Naive thymus-derived CD4-positive, alpha-beta T cell (primary cell): ENCODE results near the gene RNF13. TPM values are rescaled to one million over a fixed set of nuclear protein-coding genes. Genes with fewer than 3 reads are reported as not detected.

Source experiments
- ATAC-seq: fragments of 150-1000 bp; cut with Tn5 transposase; 2 replicates; pipeline ENCODE4 v1.10.0; 2021; ENCODE audit warnings: mild to moderate bottlenecking, moderate library complexity
- CTCF ChIA-PET: fragments of 350-600 bp; sonication (Branson Sonifier 250); formaldehyde crosslinking; loops from one replicate; lab custom pipeline; 2021; ENCODE audit warnings: antibody characterized with exemption; lab: Charles Lee
- POLR2A ChIA-PET: fragments of 350-600 bp; sonication (Branson Sonifier 250); formaldehyde crosslinking; loops from one replicate; lab custom pipeline; 2021; ENCODE audit warnings: antibody characterized with exemption, inconsistent platforms; lab: Charles Lee
- DNase-seq, 9 donors: peaks; one replicate each; pipeline versions ENCODE4 v3.0.0 to v3.0.0-alpha.2; 2020 to 2022; ENCODE audit warnings: mixed read lengths in 1 of 9
- H3K27ac ChIP-seq: one replicate; pipeline ENCODE4 v1.7.0; 2013; ENCODE audit warnings: mild to moderate bottlenecking, low read depth, low read length, moderate library complexity
- H3K27me3 ChIP-seq, 2 donors: one replicate each; pipeline ENCODE4 v1.7.0; 2013; ENCODE audit warnings: low read length in 2 of 2, mild to moderate bottlenecking in 2 of 2, moderate library complexity in 2 of 2; ENCODE audit not compliant: control insufficient read depth in 2 of 2, insufficient read depth in 2 of 2
- H3K36me3 ChIP-seq, 3 experiments: 1 replicate in 2 of 3; 2 replicates in 1 of 3; pipeline ENCODE4 v1.7.0; 2013; ENCODE audit warnings: low read length in 3 of 3, mild to moderate bottlenecking in 3 of 3, moderate library complexity in 1 of 3; ENCODE audit not compliant: insufficient read depth in 3 of 3, control insufficient read depth in 2 of 3
- H3K4me1 ChIP-seq, 2 donors: one replicate each; pipeline ENCODE4 v1.7.0; 2013; ENCODE audit warnings: low read length in 2 of 2, mild to moderate bottlenecking in 2 of 2, moderate library complexity in 1 of 2; ENCODE audit not compliant: control insufficient read depth in 2 of 2, insufficient read depth in 2 of 2
- H3K4me3 ChIP-seq: 2 replicates; pipeline ENCODE4 v1.7.0; 2013; ENCODE audit warnings: mild to moderate bottlenecking, low read length
- H3K9me3 ChIP-seq, 3 experiments: 1 replicate in 2 of 3; 2 replicates in 1 of 3; pipeline ENCODE4 v1.7.0; 2013; ENCODE audit warnings: low read length in 3 of 3; ENCODE audit not compliant: control insufficient read depth in 2 of 3
- H3K27ac Mint-ChIP-seq, 9 donors: one replicate each; pipeline ENCODE4 v1.8.0; 2020 to 2022; ENCODE audit warnings: mixed read lengths in 9 of 9, mild to moderate bottlenecking in 8 of 9, moderate library complexity in 5 of 9, inconsistent platforms in 2 of 9
- H3K27me3 Mint-ChIP-seq, 5 donors: one replicate each; pipeline ENCODE4 v1.8.0; 2021 to 2022; ENCODE audit warnings: mixed read lengths in 5 of 5, mild to moderate bottlenecking in 1 of 5
- H3K36me3 Mint-ChIP-seq, 5 donors: one replicate each; pipeline ENCODE4 v1.8.0; 2020 to 2022; ENCODE audit warnings: mixed read lengths in 5 of 5, mild to moderate bottlenecking in 3 of 5, inconsistent platforms in 1 of 5
- H3K4me1 Mint-ChIP-seq, 7 donors: one replicate each; pipeline ENCODE4 v1.8.0; 2020 to 2022; ENCODE audit warnings: mixed read lengths in 7 of 7, mild to moderate bottlenecking in 3 of 7, inconsistent platforms in 1 of 7
- H3K4me3 Mint-ChIP-seq, 10 donors: one replicate each; pipeline ENCODE4 v1.8.0; 2020 to 2022; ENCODE audit warnings: mild to moderate bottlenecking in 10 of 10, mixed read lengths in 10 of 10, moderate library complexity in 6 of 10, inconsistent platforms in 2 of 10
- H3K9me3 Mint-ChIP-seq, 11 donors: one replicate each; pipeline ENCODE4 v1.8.0; 2020 to 2022; ENCODE audit warnings: mixed read lengths in 11 of 11, mild to moderate bottlenecking in 4 of 11, inconsistent platforms in 1 of 11, moderate library complexity in 1 of 11
- intact Hi-C, 2 donors: fragments of 100-400 bp; cut with micrococcal nuclease; formaldehyde crosslinking; loops; one replicate each; pipeline ENCODE4 v1.15.1; 2023
- polyA plus RNA-seq, 2 donors: library from polyadenylated mRNA; unstranded; fragments of 300-500 nt; fragmentation: Illumina TruSeq; gene quantifications; one replicate each; pipeline ENCODE4 v1.2.3, GENCODE V29; 2021
- total RNA-seq, 6 experiments: library from RNA in 5 of 6; stranded (reverse) in 5 of 6; gene quantifications; 1 replicate in 5 of 6; 2 replicates in 1 of 6; pipeline ENCODE4 v1.2.3 and lab custom pipeline; 2021 to 2026

RNF13 gene
- total and polyA plus RNA-seq, 7 experiments from 2014 or later = 41.2 to 131 (median 66.6) TPM

DNA sequence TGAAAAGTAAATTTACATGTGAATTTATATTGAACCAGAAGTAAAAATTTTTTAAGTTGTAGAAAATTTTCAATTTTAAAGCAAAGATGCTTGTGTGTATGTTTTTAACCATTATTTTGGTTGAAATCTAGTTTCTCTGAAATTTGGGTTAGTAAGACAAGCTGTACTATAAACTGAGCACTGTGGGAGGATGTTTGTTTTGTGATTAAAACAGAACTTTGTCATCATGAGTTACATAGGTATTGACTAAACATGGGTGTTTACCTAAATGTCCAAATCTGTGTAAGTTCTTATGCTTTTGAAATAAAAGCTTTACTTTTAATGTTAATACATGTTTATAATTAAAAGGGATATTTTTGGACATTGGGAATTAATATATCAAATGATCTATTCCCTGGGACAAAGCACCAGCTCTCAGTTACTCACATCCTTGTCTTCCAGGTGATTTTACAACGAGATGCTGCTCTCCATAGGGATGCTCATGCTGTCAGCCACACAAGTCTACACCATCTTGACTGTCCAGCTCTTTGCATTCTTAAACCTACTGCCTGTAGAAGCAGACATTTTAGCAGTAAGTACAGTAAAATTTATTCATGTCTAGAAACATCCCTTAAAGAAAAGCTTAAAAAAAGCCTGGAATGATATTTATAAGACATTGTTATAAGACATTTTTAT, 32.7 kb downstream of the RNF13 start:
- Mint-ChIP-seq H3K27ac (no peak overlapping the region), H3K9me3 (peaks cover 0 to 2% (median 0%) of the 10 kb centered on the region in 11 donors), H3K4me3 (no peak overlapping the region), H3K36me3 (peaks cover 8 to 56% (median 33%) of the 10 kb centered on the region in 5 donors), H3K4me1 (peaks cover 12 to 73% (median 63%) of the 10 kb centered on the region in 7 donors), H3K27me3 (no peaks in the 10 kb centered on the region)
- no peak for ATAC-seq
- H3K4me1 ChIP-seq = no peaks in the 10 kb centered on the region
- no peaks in the 10 kb centered on the region for H3K27me3 ChIP-seq
- no peak overlapping the region for H3K4me3 ChIP-seq
- DNase-seq = no peak
- ChIA-PET POLR2A (no interaction called here), CTCF (no interaction called here)
- peaks cover 0 to 21% (median 0%) of the 10 kb centered on the region in 3 experiments for H3K36me3 ChIP-seq
- no peaks in the 10 kb centered on the region for H3K9me3 ChIP-seq
- intact Hi-C loops = no loop called here
- no peak overlapping the region for H3K27ac ChIP-seq

- H3K4me1 ChIP-seq = no peaks in the 10 kb centered on the region
- Mint-ChIP-seq H3K36me3 (peaks cover 8 to 67% (median 42%) of the 10 kb centered on the region in 5 donors), H3K27me3 (no peaks in the 10 kb centered on the region), H3K4me3 (no peak overlapping the region), H3K27ac (peak overlapping the region in 2 of 9 donors; percentile 20 to 39), H3K9me3 (peaks cover 0 to 2% (median 0%) of the 10 kb centered on the region in 11 donors), H3K4me1 (peaks cover 3 to 59% (median 52%) of the 10 kb centered on the region in 7 donors)
- intact Hi-C loops = no loop called here
- no peaks in the 10 kb centered on the region for H3K9me3 ChIP-seq
- peaks cover 3 to 41% (median 5%) of the 10 kb centered on the region in 3 experiments for H3K36me3 ChIP-seq
- no peaks in the 10 kb centered on the region for H3K27me3 ChIP-seq
- peak; percentile 41 for ATAC-seq
- DNase-seq = no peak
- H3K27ac ChIP-seq = no peak overlapping the region
- CTCF ChIA-PET = no interaction called here
- POLR2A ChIA-PET = interaction anchor here (0.6 kb wide), 1 partner anchor 828 kb away, joined by 3 read pairs; no protein-coding TSS in a partner anchor
- no peak overlapping the region for H3K4me3 ChIP-seq
Measured at GRCh38 chr3:149848238-149848637, 35.2 kb downstream of the RNF13 start.

DNA sequence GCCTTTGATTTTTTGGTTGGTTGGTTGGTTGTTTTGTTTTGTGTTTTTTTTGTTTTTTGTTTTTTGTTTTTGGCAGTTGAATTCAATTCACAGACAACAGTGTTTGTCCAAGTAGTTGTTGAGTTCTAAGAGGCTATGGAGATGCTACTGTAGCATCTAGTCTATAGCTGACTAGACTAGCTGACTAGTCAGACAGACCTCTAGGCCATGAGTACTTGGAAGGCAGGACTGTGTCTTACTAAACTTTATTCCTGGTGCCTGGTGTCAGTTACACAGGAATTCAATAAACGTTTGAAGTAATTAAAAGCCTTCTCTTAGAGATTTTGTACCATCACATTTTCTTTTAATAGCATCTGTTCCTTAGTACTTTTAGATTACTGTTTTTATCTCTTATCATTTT, 35.7 kb downstream of the RNF13 start:
- H3K27ac Mint-ChIP-seq = peak overlapping the region in 1 of 9 donors; percentile 20
- no peak for ATAC-seq

GRCh38 chr3:149850787-149851584, 38.0 kb downstream of the RNF13 start:
- no peak for ATAC-seq
- Mint-ChIP-seq H3K4me3 (no peak overlapping the region), H3K27me3 (no peaks in the 10 kb centered on the region), H3K27ac (peak overlapping the region in 3 of 9 donors; percentile 4 to 44 (median 35)), H3K36me3 (peaks cover 16 to 78% (median 63%) of the 10 kb centered on the region in 5 donors), H3K4me1 (peaks cover 3 to 42% (median 33%) of the 10 kb centered on the region in 7 donors), H3K9me3 (peaks cover 0 to 5% (median 0%) of the 10 kb centered on the region in 11 donors)
- intact Hi-C loops = no loop called here
- Histone ChIP-seq H3K27me3 (no peaks in the 10 kb centered on the region), H3K9me3 (no peaks in the 10 kb centered on the region), H3K4me1 (no peaks in the 10 kb centered on the region), H3K4me3 (no peak overlapping the region), H3K36me3 (peaks cover 3 to 52% (median 5%) of the 10 kb centered on the region in 3 experiments), H3K27ac (no peak overlapping the region)
- CTCF ChIA-PET = no interaction called here
- no peak for DNase-seq
- POLR2A ChIA-PET = no interaction called here

More for the DNA sequence above, 35.7 kb downstream of the RNF13 start:
- POLR2A ChIA-PET = no interaction called here
- Histone ChIP-seq H3K27ac (no peak overlapping the region), H3K4me1 (no peaks in the 10 kb centered on the region), H3K9me3 (no peaks in the 10 kb centered on the region), H3K36me3 (peaks cover 3 to 43% (median 5%) of the 10 kb centered on the region in 3 experiments), H3K4me3 (no peak overlapping the region), H3K27me3 (no peaks in the 10 kb centered on the region)
- peaks cover 0 to 2% (median 0%) of the 10 kb centered on the region in 11 donors for H3K9me3 Mint-ChIP-seq
- intact Hi-C loops = no loop called here
- CTCF ChIA-PET = no interaction called here
- DNase-seq = no peak
- H3K4me1 Mint-ChIP-seq = peaks cover 3 to 55% (median 47%) of the 10 kb centered on the region in 7 donors
- peaks cover 8 to 70% (median 44%) of the 10 kb centered on the region in 5 donors for H3K36me3 Mint-ChIP-seq
- H3K4me3 Mint-ChIP-seq = no peak overlapping the region
- no peaks in the 10 kb centered on the region for H3K27me3 Mint-ChIP-seq

DNA sequence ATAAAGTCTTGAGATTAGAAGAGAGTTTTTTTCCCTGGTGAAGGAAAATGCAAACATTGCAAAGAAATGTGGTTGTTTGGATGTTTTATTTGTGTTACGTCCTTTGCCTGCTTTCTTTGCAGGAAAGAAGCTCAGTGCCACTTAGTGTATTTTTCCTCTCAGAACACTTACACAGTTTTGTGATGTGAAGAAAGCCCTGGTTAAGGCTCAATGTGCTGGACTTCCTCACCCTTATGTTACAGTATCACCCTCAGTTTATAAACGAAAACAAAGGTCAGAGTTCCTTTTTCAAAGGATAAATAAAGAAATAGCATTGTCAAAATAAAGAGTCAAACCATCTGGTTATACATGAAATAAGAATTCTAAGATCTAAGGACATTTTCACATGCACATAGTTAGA, 45.9 kb downstream of the RNF13 start:
- DNase-seq (no peak), ATAC-seq (no peak)
- Histone ChIP-seq H3K27ac (no peak overlapping the region), H3K27me3 (no peaks in the 10 kb centered on the region), H3K4me1 (no peaks in the 10 kb centered on the region), H3K4me3 (no peak overlapping the region), H3K36me3 (peaks cover 0 to 14% (median 0%) of the 10 kb centered on the region in 3 experiments), H3K9me3 (no peaks in the 10 kb centered on the region)
- H3K27ac Mint-ChIP-seq = no peak overlapping the region
- intact Hi-C loops = no loop called here
- POLR2A ChIA-PET = no interaction called here
- H3K36me3 Mint-ChIP-seq = peaks cover 31 to 77% (median 71%) of the 10 kb centered on the region in 5 donors
- peaks cover 0 to 25% (median 13%) of the 10 kb centered on the region in 7 donors for H3K4me1 Mint-ChIP-seq
- H3K4me3 Mint-ChIP-seq = no peak overlapping the region
- peaks cover 0 to 5% (median 2%) of the 10 kb centered on the region in 11 donors for H3K9me3 Mint-ChIP-seq
- CTCF ChIA-PET = no interaction called here
- H3K27me3 Mint-ChIP-seq = no peaks in the 10 kb centered on the region

DNA sequence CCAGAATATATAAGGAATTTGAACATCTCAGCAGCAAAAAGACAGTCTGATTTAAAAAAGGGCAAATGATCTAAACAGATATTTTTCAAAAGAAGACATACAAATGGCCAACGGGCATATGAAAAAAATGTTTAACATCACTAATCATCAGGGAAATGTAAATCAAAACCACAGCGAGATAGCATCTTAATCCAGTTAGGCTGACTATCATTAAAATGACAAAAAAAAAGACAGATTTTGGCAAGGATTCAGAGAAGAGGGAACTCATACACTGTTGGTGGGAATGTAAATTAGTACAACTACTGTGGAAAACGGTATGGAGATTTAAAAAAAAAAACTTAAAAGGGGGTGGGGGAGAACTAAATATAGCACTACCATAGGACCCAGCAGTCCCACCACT, 47.9 kb downstream of the RNF13 start:
- Histone ChIP-seq H3K27me3 (no peaks in the 10 kb centered on the region), H3K4me1 (no peaks in the 10 kb centered on the region), H3K36me3 (peaks cover 0 to 4% (median 0%) of the 10 kb centered on the region in 3 experiments), H3K27ac (no peak overlapping the region), H3K4me3 (no peak overlapping the region), H3K9me3 (no peaks in the 10 kb centered on the region)
- Mint-ChIP-seq H3K27me3 (no peaks in the 10 kb centered on the region), H3K36me3 (peaks cover 32 to 75% (median 71%) of the 10 kb centered on the region in 5 donors), H3K27ac (no peak overlapping the region), H3K4me1 (peaks cover 0 to 22% (median 14%) of the 10 kb centered on the region in 7 donors), H3K4me3 (no peak overlapping the region), H3K9me3 (peaks cover 0 to 10% (median 4%) of the 10 kb centered on the region in 11 donors)
- intact Hi-C loops = no loop called here
- DNase-seq (no peak), ATAC-seq (no peak)
- CTCF ChIA-PET = no interaction called here
- POLR2A ChIA-PET = no interaction called here
